ENCODE measurements around the gene TPTE2.

TPTE2 gene

GRCh38 chr13:19596086-19596485 lies 34.8 kb upstream of the TPTE2 start:
- Histone ChIP-seq H3K4me1 (ENCODE audit: low read depth, poor library complexity, severe bottlenecking) (no peaks in the 10 kb centered on the region), H3K9ac (no peak overlapping the region), H3K36me3 (ENCODE audit: insufficient read depth) (no peaks in the 10 kb centered on the region), H3K4me3 (IDR thresholded peaks at IDR 0.05; ENCODE audit: insufficient read depth, low read depth, low read length) (no peak overlapping the region), H3K27me3 (ENCODE audit: insufficient read depth, low read depth) (no peaks in the 10 kb centered on the region), H4K20me1 (ENCODE audit: insufficient read depth) (no peaks in the 10 kb centered on the region), H3K27ac (no peak overlapping the region), H3K79me2 (ENCODE audit: insufficient read depth, low read depth) (no peaks in the 10 kb centered on the region), H2AFZ (ENCODE audit: low read depth) (no peak overlapping the region), H3K4me2 (no peak overlapping the region)
- TF ChIP-seq, protein P1, sequence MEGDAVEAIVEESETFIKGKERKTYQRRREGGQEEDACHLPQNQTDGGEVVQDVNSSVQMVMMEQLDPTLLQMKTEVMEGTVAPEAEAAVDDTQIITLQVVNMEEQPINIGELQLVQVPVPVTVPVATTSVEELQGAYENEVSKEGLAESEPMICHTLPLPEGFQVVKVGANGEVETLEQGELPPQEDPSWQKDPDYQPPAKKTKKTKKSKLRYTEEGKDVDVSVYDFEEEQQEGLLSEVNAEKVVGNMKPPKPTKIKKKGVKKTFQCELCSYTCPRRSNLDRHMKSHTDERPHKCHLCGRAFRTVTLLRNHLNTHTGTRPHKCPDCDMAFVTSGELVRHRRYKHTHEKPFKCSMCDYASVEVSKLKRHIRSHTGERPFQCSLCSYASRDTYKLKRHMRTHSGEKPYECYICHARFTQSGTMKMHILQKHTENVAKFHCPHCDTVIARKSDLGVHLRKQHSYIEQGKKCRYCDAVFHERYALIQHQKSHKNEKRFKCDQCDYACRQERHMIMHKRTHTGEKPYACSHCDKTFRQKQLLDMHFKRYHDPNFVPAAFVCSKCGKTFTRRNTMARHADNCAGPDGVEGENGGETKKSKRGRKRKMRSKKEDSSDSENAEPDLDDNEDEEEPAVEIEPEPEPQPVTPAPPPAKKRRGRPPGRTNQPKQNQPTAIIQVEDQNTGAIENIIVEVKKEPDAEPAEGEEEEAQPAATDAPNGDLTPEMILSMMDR (conservative IDR thresholded peaks at IDR 0.05; ENCODE audit: low read depth, low read length): no peak

DNA sequence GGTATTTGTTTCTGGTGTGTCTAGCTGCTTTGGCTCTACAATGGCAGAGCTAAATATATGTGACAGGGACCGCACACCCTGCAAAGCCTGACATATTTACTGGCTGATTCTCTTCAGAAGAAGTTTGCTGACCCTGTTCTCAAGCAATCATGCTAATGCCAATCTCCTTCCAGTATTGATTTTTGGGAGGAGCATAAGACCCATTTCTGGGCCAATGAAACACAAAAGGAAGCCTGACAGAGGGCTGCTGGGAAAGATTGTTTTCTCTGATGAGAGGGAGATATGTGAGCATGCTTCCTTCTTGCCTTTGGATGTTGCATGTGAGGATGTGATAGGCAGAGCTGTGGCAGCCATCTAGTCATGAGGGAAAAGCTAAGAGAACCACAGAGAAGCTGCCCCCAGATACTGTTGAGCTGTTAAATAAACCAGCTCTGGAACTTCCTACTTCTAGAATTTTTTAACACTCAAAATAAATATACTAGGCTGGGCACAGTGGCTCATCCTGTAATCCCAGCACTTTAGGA lies 31.4 kb upstream of the TPTE2 start:
- Histone ChIP-seq H3K36me3 (ENCODE audit: insufficient read depth) (no peaks in the 10 kb centered on the region), H4K20me1 (ENCODE audit: insufficient read depth) (no peaks in the 10 kb centered on the region), H3K27ac (no peak overlapping the region), H3K79me2 (ENCODE audit: insufficient read depth, low read depth) (no peaks in the 10 kb centered on the region), H3K27me3 (ENCODE audit: insufficient read depth, low read depth) (no peaks in the 10 kb centered on the region), H2AFZ (ENCODE audit: low read depth) (no peak overlapping the region), H3K4me2 (no peak overlapping the region), H3K4me3 (IDR thresholded peaks at IDR 0.05; ENCODE audit: insufficient read depth, low read depth, low read length) (no peak overlapping the region), H3K4me1 (ENCODE audit: low read depth, poor library complexity, severe bottlenecking) (no peaks in the 10 kb centered on the region), H3K9ac (no peak overlapping the region)
- TF ChIP-seq, protein P1 (conservative IDR thresholded peaks at IDR 0.05; ENCODE audit: low read depth, low read length): no peak

DNA sequence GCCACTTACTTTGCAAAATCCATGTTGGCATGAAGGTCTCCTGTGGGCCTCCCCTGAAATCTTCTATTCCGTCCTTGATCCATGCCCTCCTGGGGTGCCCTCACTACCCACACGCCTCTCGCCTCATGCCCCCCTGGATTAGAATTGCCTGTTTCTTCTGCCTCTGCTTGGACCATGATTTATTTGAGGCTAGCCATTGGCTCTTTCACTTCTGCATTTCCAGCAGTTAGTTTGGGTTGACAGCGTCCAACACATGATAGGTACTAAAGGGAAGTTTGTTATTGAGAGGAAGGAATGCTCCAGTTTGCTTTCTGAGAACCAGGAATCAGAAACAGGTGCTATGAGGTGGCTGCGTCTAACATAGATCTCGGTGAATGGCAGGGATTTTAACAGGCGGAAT lies 30.5 kb upstream of the TPTE2 start:
- H3K27ac ChIP-seq: no peak overlapping the region
- H3K4me1 ChIP-seq (ENCODE audit: low read depth, poor library complexity, severe bottlenecking): peaks cover 3% of the 10 kb centered on the region
- no peaks in the 10 kb centered on the region for H3K79me2 ChIP-seq (ENCODE audit: insufficient read depth, low read depth)
- no peak overlapping the region for H2AFZ ChIP-seq (ENCODE audit: low read depth)
- TF ChIP-seq, protein P1 (conservative IDR thresholded peaks at IDR 0.05; ENCODE audit: low read depth, low read length): no peak
- no peaks in the 10 kb centered on the region for H3K36me3 ChIP-seq (ENCODE audit: insufficient read depth)
- no peaks in the 10 kb centered on the region for H3K27me3 ChIP-seq (ENCODE audit: insufficient read depth, low read depth)
- H3K9ac ChIP-seq: no peak overlapping the region
- H3K4me3 ChIP-seq (IDR thresholded peaks at IDR 0.05; ENCODE audit: insufficient read depth, low read depth, low read length): no peak overlapping the region
- no peaks in the 10 kb centered on the region for H4K20me1 ChIP-seq (ENCODE audit: insufficient read depth)
- no peak overlapping the region for H3K4me2 ChIP-seq

- no peak overlapping the region for H3K4me3 ChIP-seq (IDR thresholded peaks at IDR 0.05; ENCODE audit: insufficient read depth, low read depth, low read length)
- no peak overlapping the region for H3K4me2 ChIP-seq
- H3K36me3 ChIP-seq (ENCODE audit: insufficient read depth): no peaks in the 10 kb centered on the region
- H2AFZ ChIP-seq (ENCODE audit: low read depth): no peak overlapping the region
- no peaks in the 10 kb centered on the region for H3K79me2 ChIP-seq (ENCODE audit: insufficient read depth, low read depth)
- no peak overlapping the region for H3K27ac ChIP-seq
- no peaks in the 10 kb centered on the region for H4K20me1 ChIP-seq (ENCODE audit: insufficient read depth)
- H3K9ac ChIP-seq: no peak overlapping the region
- TF ChIP-seq, protein P1 (conservative IDR thresholded peaks at IDR 0.05; ENCODE audit: low read depth, low read length): no peak
- H3K4me1 ChIP-seq (ENCODE audit: low read depth, poor library complexity, severe bottlenecking): peaks cover 3% of the 10 kb centered on the region
- H3K27me3 ChIP-seq (ENCODE audit: insufficient read depth, low read depth): no peaks in the 10 kb centered on the region
Measured at GRCh38 chr13:19590423-19590822, 29.1 kb upstream of the TPTE2 start.

Measured in KMS-11 (cell line).